NT2/D1 (cell line): Measurements from ENCODE around the gene GALR1.

ENCODE experiments used
- YY1 ChIP-seq: IDR thresholded peaks from 2 replicates; pipeline ENCODE4 v1.6.1; 2011; ENCODE audit not compliant: insufficient read length, insufficient read depth
- ZNF274 ChIP-seq: IDR thresholded peaks from 2 replicates; pipeline ENCODE4 v1.6.1; 2011; ENCODE audit warnings: mild to moderate bottlenecking, low read depth, low read length

DNA sequence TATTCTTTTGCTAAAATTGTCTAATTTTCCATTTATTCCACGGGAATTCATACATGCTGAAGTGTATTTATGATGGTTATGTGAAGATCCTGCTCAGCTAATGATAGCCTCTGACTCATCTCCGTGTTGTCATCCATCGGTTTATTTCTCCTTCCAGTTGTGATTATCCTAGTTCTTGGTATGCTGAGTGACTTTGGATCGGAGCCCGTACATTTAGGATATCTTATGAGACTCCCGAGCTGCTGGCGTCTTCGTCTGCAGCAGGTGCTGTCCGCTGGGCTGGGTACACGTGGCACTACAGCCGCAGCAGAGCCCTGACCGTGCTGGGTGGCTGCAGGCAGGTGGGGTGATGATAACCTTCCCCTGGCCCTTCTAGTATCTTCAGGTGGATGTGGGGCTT, 40.1 kb upstream of the GALR1 start:
- no peak for TF ChIP-seq ZNF274
- no peak for TF ChIP-seq YY1
